Measurements from ENCODE around the gene RHO. TPM values are rescaled to one million over a fixed set of nuclear protein-coding genes. Genes with fewer than 3 reads are reported as not detected.
A peak's percentile ranks its signal among the peaks of the same experiment; 100 is the strongest.

The RHO gene
- total and polyA plus RNA-seq, 5 donors from 2014 or later = not detected

DNA sequence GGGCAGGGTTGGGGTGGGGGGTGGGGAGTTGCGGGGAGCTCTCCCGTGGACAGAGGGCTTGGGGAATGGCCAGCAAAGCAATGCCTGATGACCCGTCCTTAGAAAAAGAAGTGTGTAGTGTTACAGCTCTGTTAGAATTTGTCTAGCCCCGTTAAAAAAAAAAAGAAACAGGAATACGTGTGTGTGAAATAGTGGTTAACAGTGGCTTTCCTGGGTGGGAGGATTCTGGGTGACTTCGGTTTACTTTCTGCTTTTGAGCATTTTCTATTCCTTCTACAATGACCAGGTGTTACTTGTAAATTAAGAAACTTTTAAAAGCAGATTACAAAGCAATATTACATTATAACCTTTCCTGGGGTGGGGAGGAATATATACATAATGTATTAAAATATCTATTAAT lies 39.5 kb downstream of the RHO start:
- no peaks in the 10 kb centered on the region for H3K4me1 ChIP-seq (ENCODE audit: control insufficient read depth, insufficient read depth, low read length, poor library complexity, severe bottlenecking)

DNA sequence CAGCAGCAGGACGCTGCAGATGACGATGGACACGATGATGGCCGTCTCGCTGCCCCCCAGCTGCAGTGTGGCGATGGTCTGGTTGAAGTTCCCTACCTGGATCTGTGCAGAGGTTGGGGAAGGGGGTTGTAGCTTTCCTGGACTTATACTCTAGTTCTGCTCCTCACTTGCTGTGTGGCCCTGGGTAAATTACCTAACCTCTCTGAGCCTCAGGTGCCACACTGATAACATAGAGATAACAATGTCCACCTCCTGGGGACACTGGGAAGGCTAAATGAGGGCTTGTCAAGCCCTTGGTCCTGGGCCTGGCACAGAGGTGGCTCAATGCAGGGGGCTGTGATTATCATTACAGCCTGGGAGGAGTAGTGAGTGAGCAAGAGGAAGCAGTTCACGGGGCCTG lies 41.4 kb downstream of the RHO start:
- no peaks in the 10 kb centered on the region for H3K9me3 ChIP-seq (ENCODE audit: control insufficient read depth in 2 of 2, low read length in 2 of 2)
- peak overlapping the region in 1 of 3 donors; percentile 31 for H3K27ac Mint-ChIP-seq
- no peak for ATAC-seq (ENCODE audit: low read depth in 2 of 2)

More for the DNA sequence above, 39.5 kb downstream of the RHO start:
- H3K27ac Mint-ChIP-seq = no peak overlapping the region
- Histone ChIP-seq H3K4me3 (ENCODE audit: low read depth, low read length) (no peak overlapping the region), H3K27me3 (ENCODE audit: control insufficient read depth, insufficient read depth, low read length) (no peaks in the 10 kb centered on the region), H3K36me3 (ENCODE audit: control insufficient read depth, insufficient read depth, low read length) (no peaks in the 10 kb centered on the region), H3K9me3 (ENCODE audit: control insufficient read depth in 2 of 2, low read length in 2 of 2) (no peaks in the 10 kb centered on the region), H3K27ac (ENCODE audit: insufficient read depth, low read length, poor library complexity, severe bottlenecking) (no peak overlapping the region)
- no peak for ATAC-seq (ENCODE audit: low read depth in 2 of 2)
- H3K9me3 Mint-ChIP-seq = no peaks in the 10 kb centered on the region
- no peak overlapping the region for H3K4me3 Mint-ChIP-seq
- no peak for DNase-seq
- no peaks in the 10 kb centered on the region for H3K4me1 Mint-ChIP-seq
- no peaks in the 10 kb centered on the region for H3K27me3 Mint-ChIP-seq
- H3K36me3 Mint-ChIP-seq = no peaks in the 10 kb centered on the region

DNA sequence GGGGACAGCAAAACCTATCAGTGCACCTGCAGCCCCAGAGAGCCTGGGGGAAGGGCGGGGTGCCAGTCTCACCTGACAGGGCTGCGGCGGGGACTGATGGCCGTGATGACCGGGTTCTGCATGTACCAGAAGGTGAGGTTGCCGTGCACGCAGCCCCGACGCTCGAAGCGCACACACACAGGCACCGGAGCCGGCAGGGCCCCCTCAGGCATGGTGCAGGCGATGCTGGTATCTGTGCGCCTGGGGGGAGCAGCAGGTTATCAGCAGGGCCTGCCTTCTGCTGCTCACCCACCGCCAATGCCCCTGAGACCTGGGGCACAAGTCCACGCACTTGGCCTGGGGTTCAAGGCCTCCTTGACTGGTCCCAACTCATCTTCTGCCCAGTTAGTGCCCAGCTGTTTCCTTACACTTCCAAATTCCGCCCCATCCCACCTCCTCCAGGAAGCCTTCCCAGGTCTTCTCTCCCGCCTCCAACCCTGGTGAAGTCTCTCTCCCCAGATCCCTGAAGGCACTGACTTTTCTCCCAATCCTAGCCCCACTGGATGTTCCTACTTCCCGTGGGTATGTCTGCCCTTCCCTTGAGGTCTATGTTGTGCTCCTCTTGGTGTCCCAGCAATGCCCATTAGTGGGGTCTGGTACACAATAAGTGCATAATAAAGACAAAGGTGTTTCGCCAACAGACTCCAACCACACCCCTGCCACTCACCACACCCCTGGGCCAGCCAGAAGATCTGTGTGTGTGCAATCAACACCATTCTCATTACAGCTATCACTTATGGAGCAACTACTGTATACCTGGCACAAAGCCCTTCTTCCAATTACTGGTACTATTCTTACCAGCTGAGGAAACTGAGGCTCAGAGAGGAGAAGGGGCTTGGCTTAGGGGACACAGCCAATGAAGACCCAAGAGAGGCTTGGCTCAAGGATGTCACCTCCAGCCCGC lies 43.4 kb downstream of the RHO start:
- H3K36me3 ChIP-seq (ENCODE audit: control insufficient read depth, insufficient read depth, low read length) = no peaks in the 10 kb centered on the region
- DNase-seq (no peak), ATAC-seq (ENCODE audit: low read depth in 2 of 2) (no peak)
- Mint-ChIP-seq H3K9me3 (no peaks in the 10 kb centered on the region), H3K27ac (peak overlapping the region in 2 of 3 donors; percentile 66 to 86), H3K36me3 (no peaks in the 10 kb centered on the region), H3K27me3 (no peaks in the 10 kb centered on the region), H3K4me1 (peaks cover 0 to 19% (median 7%) of the 10 kb centered on the region in 4 donors), H3K4me3 (no peak overlapping the region)
- H3K27ac ChIP-seq (ENCODE audit: insufficient read depth, low read length, poor library complexity, severe bottlenecking) = no peak overlapping the region
- H3K27me3 ChIP-seq (ENCODE audit: control insufficient read depth, insufficient read depth, low read length) = no peaks in the 10 kb centered on the region
- H3K4me1 ChIP-seq (ENCODE audit: control insufficient read depth, insufficient read depth, low read length, poor library complexity, severe bottlenecking) = peaks cover 19% of the 10 kb centered on the region
- H3K9me3 ChIP-seq (ENCODE audit: control insufficient read depth in 2 of 2, low read length in 2 of 2) = no peaks in the 10 kb centered on the region
- H3K4me3 ChIP-seq (ENCODE audit: low read depth, low read length) = no peak overlapping the region

More for the DNA sequence above, 41.4 kb downstream of the RHO start:
- no peaks in the 10 kb centered on the region for H3K4me1 Mint-ChIP-seq
- no peaks in the 10 kb centered on the region for H3K27me3 Mint-ChIP-seq
- no peak for DNase-seq
- Histone ChIP-seq H3K4me1 (ENCODE audit: control insufficient read depth, insufficient read depth, low read length, poor library complexity, severe bottlenecking) (no peaks in the 10 kb centered on the region), H3K27me3 (ENCODE audit: control insufficient read depth, insufficient read depth, low read length) (no peaks in the 10 kb centered on the region), H3K27ac (ENCODE audit: insufficient read depth, low read length, poor library complexity, severe bottlenecking) (no peak overlapping the region), H3K36me3 (ENCODE audit: control insufficient read depth, insufficient read depth, low read length) (no peaks in the 10 kb centered on the region), H3K4me3 (ENCODE audit: low read depth, low read length) (no peak overlapping the region)
- no peaks in the 10 kb centered on the region for H3K36me3 Mint-ChIP-seq
- H3K4me3 Mint-ChIP-seq = no peak overlapping the region
- H3K9me3 Mint-ChIP-seq = no peaks in the 10 kb centered on the region

DNA sequence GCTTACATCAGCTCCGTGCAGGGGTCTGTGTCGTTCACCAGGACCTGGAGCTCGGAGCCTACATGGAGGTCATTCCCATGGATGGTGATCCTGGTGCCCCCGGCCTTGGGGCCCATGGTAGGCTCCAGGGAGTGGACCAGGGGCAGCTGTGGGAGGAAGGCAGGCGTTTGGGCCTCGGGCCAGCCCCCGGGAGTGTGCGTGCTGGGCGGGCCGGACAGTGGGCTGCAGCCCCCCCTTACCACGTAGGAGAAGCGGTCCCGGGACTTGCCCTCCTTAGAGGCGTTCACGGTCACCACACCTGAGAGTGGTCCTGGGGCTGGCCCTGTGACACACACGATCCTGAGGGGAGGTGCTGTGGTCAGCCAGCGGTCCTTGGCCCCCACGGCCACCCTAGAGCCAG lies 44.2 kb downstream of the RHO start:
- Histone ChIP-seq H3K27ac (ENCODE audit: insufficient read depth, low read length, poor library complexity, severe bottlenecking) (no peak overlapping the region), H3K27me3 (ENCODE audit: control insufficient read depth, insufficient read depth, low read length) (no peaks in the 10 kb centered on the region), H3K4me3 (ENCODE audit: low read depth, low read length) (no peak overlapping the region), H3K9me3 (ENCODE audit: control insufficient read depth in 2 of 2, low read length in 2 of 2) (no peaks in the 10 kb centered on the region), H3K4me1 (ENCODE audit: control insufficient read depth, insufficient read depth, low read length, poor library complexity, severe bottlenecking) (peaks cover 26% of the 10 kb centered on the region), H3K36me3 (ENCODE audit: control insufficient read depth, insufficient read depth, low read length) (no peaks in the 10 kb centered on the region)
- no peak for DNase-seq
- Mint-ChIP-seq H3K36me3 (no peaks in the 10 kb centered on the region), H3K27ac (peak overlapping the region in 1 of 3 donors; percentile 67), H3K27me3 (no peaks in the 10 kb centered on the region), H3K4me3 (no peak overlapping the region), H3K9me3 (no peaks in the 10 kb centered on the region), H3K4me1 (peaks cover 0 to 21% (median 8%) of the 10 kb centered on the region in 4 donors)
- no peak for ATAC-seq (ENCODE audit: low read depth in 2 of 2)

DNA sequence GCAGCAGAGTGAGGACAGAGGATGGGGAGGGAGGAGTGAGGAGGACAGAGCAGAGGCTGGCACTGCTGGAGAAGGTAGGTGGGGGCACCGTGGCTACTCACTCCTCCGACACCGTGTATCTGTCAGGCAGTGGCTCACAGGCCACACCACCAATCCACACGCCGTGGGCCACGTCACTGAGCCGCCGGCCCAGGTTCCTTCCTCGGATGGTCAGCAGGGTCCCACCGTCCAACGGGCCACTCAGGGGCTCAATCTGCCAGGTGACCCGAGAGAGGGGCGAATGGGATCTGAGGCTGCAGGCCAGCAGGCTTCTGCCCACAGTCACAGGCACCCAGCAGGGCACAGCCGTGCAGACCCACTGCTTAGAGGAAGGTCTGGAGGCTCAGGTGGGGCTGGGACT lies 45.1 kb downstream of the RHO start:
- Histone ChIP-seq H3K9me3 (ENCODE audit: control insufficient read depth in 2 of 2, low read length in 2 of 2) (no peaks in the 10 kb centered on the region), H3K4me1 (ENCODE audit: control insufficient read depth, insufficient read depth, low read length, poor library complexity, severe bottlenecking) (peaks cover 35% of the 10 kb centered on the region), H3K4me3 (ENCODE audit: low read depth, low read length) (no peak overlapping the region), H3K27me3 (ENCODE audit: control insufficient read depth, insufficient read depth, low read length) (no peaks in the 10 kb centered on the region), H3K27ac (ENCODE audit: insufficient read depth, low read length, poor library complexity, severe bottlenecking) (no peak overlapping the region), H3K36me3 (ENCODE audit: control insufficient read depth, insufficient read depth, low read length) (no peaks in the 10 kb centered on the region)
- ATAC-seq (ENCODE audit: low read depth in 2 of 2) (no peak), DNase-seq (no peak)
- Mint-ChIP-seq H3K9me3 (no peaks in the 10 kb centered on the region), H3K4me3 (no peak overlapping the region), H3K36me3 (no peaks in the 10 kb centered on the region), H3K27me3 (no peaks in the 10 kb centered on the region), H3K27ac (peak overlapping the region in 2 of 3 donors; percentile 67 to 72), H3K4me1 (peaks cover 0 to 30% (median 8%) of the 10 kb centered on the region in 4 donors)

DNA sequence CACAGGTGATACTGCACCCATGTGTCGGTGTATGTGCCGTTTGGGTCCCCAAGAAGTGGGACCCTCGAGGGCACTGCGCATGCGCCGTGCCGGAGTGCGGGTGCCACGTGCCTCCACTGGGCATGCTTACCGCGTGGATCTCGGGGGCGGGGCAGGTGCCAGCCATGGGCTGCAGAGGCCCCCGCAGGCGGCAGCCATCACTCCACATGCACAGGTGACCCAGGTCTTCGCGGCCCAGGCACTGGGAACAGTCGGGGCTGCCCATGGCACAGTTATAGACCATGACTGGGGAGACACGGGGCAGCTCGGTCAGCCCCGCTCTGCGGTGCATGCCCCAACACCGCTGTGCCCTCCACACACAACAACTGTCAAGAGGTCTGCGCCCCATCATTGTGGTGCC lies 45.8 kb downstream of the RHO start:
- Histone ChIP-seq H3K4me1 (ENCODE audit: control insufficient read depth, insufficient read depth, low read length, poor library complexity, severe bottlenecking) (peaks cover 38% of the 10 kb centered on the region), H3K36me3 (ENCODE audit: control insufficient read depth, insufficient read depth, low read length) (no peaks in the 10 kb centered on the region), H3K27ac (ENCODE audit: insufficient read depth, low read length, poor library complexity, severe bottlenecking) (no peak overlapping the region), H3K27me3 (ENCODE audit: control insufficient read depth, insufficient read depth, low read length) (no peaks in the 10 kb centered on the region), H3K9me3 (ENCODE audit: control insufficient read depth in 2 of 2, low read length in 2 of 2) (no peaks in the 10 kb centered on the region), H3K4me3 (ENCODE audit: low read depth, low read length) (no peak overlapping the region)
- Mint-ChIP-seq H3K36me3 (no peaks in the 10 kb centered on the region), H3K27ac (peak overlapping the region in 2 of 3 donors; percentile 51 to 91), H3K4me1 (peaks cover 0 to 35% (median 8%) of the 10 kb centered on the region in 4 donors), H3K4me3 (no peak overlapping the region), H3K27me3 (no peaks in the 10 kb centered on the region), H3K9me3 (no peaks in the 10 kb centered on the region)
- ATAC-seq (ENCODE audit: low read depth in 2 of 2) (no peak), DNase-seq (no peak)

DNA sequence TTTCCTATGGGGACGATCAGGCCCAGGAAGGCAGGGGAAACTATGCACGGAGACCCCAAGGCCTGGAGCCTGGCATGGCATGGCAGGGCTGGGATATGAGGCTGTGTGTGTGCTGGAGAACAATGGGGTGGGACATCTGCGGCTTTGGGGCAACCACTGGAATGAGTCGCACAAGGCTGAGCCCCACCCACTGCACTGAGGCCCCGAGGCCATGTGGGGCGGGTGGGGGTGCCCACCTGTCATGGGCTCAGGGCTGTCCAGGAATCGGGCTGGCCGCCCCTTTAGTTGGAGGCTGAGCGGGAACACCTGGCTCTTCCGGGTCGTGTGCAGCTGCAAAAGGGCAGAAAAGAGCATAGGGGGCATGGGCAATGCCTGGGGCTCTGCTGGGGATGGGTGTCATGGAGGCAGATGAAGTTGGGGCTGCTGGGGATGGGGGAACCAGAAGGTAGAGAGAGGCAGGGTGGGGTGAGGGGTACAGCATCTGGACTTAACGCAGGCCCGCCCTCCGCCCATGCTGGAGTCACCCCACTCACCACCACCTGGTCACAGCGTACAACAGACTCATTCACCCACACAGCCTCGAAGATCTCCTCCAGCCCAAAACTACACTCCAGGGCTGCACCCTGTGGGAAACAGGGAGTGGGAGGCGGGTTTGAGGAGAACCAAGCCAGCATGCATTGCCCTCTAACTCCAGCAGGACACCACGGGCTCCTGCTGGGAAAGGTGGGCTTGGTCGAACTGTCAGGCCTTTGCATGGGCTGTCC lies 47.0 kb downstream of the RHO start:
- no peaks in the 10 kb centered on the region for H3K9me3 ChIP-seq (ENCODE audit: control insufficient read depth in 2 of 2, low read length in 2 of 2)
- no peak for ATAC-seq (ENCODE audit: low read depth in 2 of 2)
- peaks cover 0 to 35% (median 8%) of the 10 kb centered on the region in 4 donors for H3K4me1 Mint-ChIP-seq
- no peaks in the 10 kb centered on the region for H3K36me3 Mint-ChIP-seq
- no peak overlapping the region for H3K27ac ChIP-seq (ENCODE audit: insufficient read depth, low read length, poor library complexity, severe bottlenecking)
- peak overlapping the region; percentile 43 to 92 (median 91) for H3K27ac Mint-ChIP-seq
- H3K4me3 Mint-ChIP-seq = no peak overlapping the region
- H3K27me3 ChIP-seq (ENCODE audit: control insufficient read depth, insufficient read depth, low read length) = no peaks in the 10 kb centered on the region
- no peak for DNase-seq
- no peaks in the 10 kb centered on the region for H3K27me3 Mint-ChIP-seq
- no peaks in the 10 kb centered on the region for H3K36me3 ChIP-seq (ENCODE audit: control insufficient read depth, insufficient read depth, low read length)
- H3K9me3 Mint-ChIP-seq = no peaks in the 10 kb centered on the region
- no peak overlapping the region for H3K4me3 ChIP-seq (ENCODE audit: low read depth, low read length)
- H3K4me1 ChIP-seq (ENCODE audit: control insufficient read depth, insufficient read depth, low read length, poor library complexity, severe bottlenecking) = peaks cover 38% of the 10 kb centered on the region
